Activated CD8-positive, alpha-beta T cell treated with anti-CD3 and anti-CD28 coated beads, Interleukin-2, amount 10 ng/mL, durations not matched to agents 7 days and 5 days (primary cell): ENCODE measurements around the gene DESI1. TPM values are rescaled to one million over a fixed set of nuclear protein-coding genes. Genes with fewer than 3 reads are reported as not detected.
"Not testable (repeated sequence)": the region's sequence is repeated elsewhere in the genome, so short reads cannot be mapped to it uniquely, and the experiment has no call there.

ENCODE experiments used
- ATAC-seq: fragments of 150-1000 bp; cut with Tn5 transposase; one replicate; pipeline ENCODE4 v1.10.0; 2021; ENCODE audit warnings: moderate library complexity
- CTCF ChIA-PET: fragments of 350-600 bp; sonication (Branson Sonifier 250); formaldehyde crosslinking; loops from one replicate; lab custom pipeline; 2021; ENCODE audit warnings: antibody characterized with exemption; lab: Charles Lee
- POLR2A ChIA-PET: fragments of 350-600 bp; sonication (Branson Sonifier 250); formaldehyde crosslinking; loops from one replicate; lab custom pipeline; 2021; ENCODE audit warnings: antibody characterized with exemption; lab: Charles Lee
- DNase-seq: peaks from one replicate; pipeline ENCODE4 v3.0.0-alpha.2; 2020
- H3K27ac Mint-ChIP-seq: one replicate; pipeline ENCODE4 v1.8.0; 2021; ENCODE audit warnings: mild to moderate bottlenecking, mixed read lengths
- H3K27me3 Mint-ChIP-seq: one replicate; pipeline ENCODE4 v1.8.0; 2021; ENCODE audit warnings: low read depth, mixed read lengths
- H3K36me3 Mint-ChIP-seq: one replicate; pipeline ENCODE4 v1.8.0; 2021; ENCODE audit warnings: low read depth, mixed read lengths
- H3K4me1 Mint-ChIP-seq: one replicate; pipeline ENCODE4 v1.8.0; 2021; ENCODE audit warnings: low read depth, mixed read lengths
- H3K4me3 Mint-ChIP-seq: one replicate; pipeline ENCODE4 v1.8.0; 2021; ENCODE audit warnings: mild to moderate bottlenecking, mixed read lengths
- H3K9me3 Mint-ChIP-seq: one replicate; pipeline ENCODE4 v1.8.0; 2022; ENCODE audit warnings: mixed read lengths; ENCODE audit not compliant: insufficient read depth
- total RNA-seq, 2 experiments: library from RNA; stranded (reverse); gene quantifications; one replicate each; pipeline ENCODE4 v1.2.3, GENCODE V29; 2021

Gene DESI1
- total RNA-seq, 2 experiments from 2014 or later, result 33.0 to 35.2 TPM

- ATAC-seq, result peak; percentile 98
- Mint-ChIP-seq H3K27ac (peak overlapping the region; percentile 67), H3K27me3 (peaks cover 8% of the 10 kb centered on the region), H3K4me1 (peaks cover 29% of the 10 kb centered on the region), H3K36me3 (peaks cover 68% of the 10 kb centered on the region), H3K4me3 (peak overlapping the region; percentile 40), H3K9me3 (no peaks in the 10 kb centered on the region)
- ChIA-PET CTCF (interaction anchor here (1.0 to 2.6 kb wide), 4 partner anchors 14 to 63 kb away, joined by 3 to 8 read pairs (median 4); no protein-coding TSS in a partner anchor), POLR2A (interaction anchor here (0.8 to 3.3 kb wide), 4 partner anchors 13 to 487 kb away, joined by 4 to 31 read pairs (median 11); partner anchors contain the start of genes DESI1, PMM1 and XRCC6)
- DNase-seq, result peak; percentile 79
Observed at GRCh38 chr22:41603873-41604332, 16.9 kb downstream of the DESI1 start.

DNA sequence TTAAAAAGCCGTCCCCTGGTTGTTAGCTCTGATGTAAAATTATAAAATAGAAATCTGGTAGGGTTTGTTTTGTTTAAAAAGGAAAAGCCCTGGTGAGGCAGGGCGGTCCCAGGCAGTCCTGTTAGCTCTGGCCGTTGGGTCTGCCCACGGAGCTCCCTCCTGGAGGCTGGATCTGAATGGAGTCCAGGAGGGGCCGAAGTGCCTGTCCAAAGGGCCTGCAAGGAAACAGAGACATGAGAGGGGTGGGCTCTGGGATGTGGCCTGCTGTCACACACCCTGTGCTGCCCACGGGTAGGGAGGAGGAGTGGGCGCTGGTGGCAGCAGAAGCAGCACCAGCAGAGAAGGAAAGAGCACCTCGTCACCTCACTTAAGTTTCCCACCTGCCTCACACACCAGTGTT lies 19.9 kb downstream of the DESI1 start:
- Mint-ChIP-seq H3K9me3 (no peaks in the 10 kb centered on the region), H3K27ac (no peak overlapping the region), H3K4me3 (no peak overlapping the region), H3K36me3 (peaks cover 58% of the 10 kb centered on the region), H3K27me3 (peaks cover 8% of the 10 kb centered on the region), H3K4me1 (peaks cover 38% of the 10 kb centered on the region)
- DNase-seq (no peak), ATAC-seq (no peak)
- ChIA-PET CTCF (interaction anchor here (0.5 to 1.4 kb wide), 2 partner anchors 25 to 257 kb away, joined by 3 read pairs; no protein-coding TSS in a partner anchor), POLR2A (interaction anchor here (1.0 kb wide), 1 partner anchor 11 kb away, joined by 3 read pairs; the partner anchor contains the start of gene PMM1)

DNA sequence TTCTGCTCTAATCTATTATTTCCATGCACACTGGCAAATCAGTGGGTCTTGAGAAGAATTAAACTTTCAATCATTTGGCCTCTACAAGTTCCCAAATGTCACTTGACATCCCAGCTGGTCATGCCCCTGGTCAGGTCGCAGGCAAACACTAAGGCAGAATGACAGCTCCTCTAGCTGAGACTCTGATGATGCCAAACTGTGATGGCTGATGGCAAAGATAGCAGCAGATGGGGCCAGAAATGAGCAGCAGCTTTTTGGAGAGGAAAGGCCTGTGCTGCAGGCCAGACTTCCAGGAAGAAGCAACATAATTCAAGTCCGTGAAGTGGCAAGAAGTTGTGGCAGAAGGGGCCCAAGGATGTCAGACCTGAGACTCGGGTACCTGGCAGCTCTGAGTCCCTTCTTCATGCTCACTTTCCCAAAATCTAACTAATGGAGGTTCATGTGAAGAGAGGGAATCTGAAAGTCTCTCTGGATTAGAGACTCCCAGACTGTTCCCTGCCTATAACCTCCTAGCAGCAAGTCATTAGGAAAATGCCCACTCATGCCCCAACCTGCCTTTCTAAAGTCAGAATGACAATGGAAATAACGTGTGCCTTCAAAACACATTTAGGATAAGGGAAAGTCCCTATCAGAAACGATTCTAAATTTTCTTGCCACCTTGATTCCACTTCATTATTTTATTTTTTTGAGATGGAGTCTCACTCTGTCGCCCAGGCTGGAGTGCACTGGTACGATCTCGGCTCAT lies 21.8 kb downstream of the DESI1 start:
- no peak for DNase-seq
- no peaks in the 10 kb centered on the region for H3K9me3 Mint-ChIP-seq
- ATAC-seq, result no peak
- POLR2A ChIA-PET, result interaction anchor here (1.2 kb wide), 1 partner anchor 24 kb away, joined by 3 read pairs; no protein-coding TSS in a partner anchor
- peaks cover 3% of the 10 kb centered on the region for H3K27me3 Mint-ChIP-seq
- peaks cover 30% of the 10 kb centered on the region for H3K4me1 Mint-ChIP-seq
- CTCF ChIA-PET, result interaction anchor here (1.0 to 2.2 kb wide), 3 partner anchors 9 to 68 kb away, joined by 3 to 6 read pairs (median 4); partner anchors contain the start of gene POLR3H
- H3K4me3 Mint-ChIP-seq, result no peak overlapping the region
- H3K27ac Mint-ChIP-seq, result no peak overlapping the region
- H3K36me3 Mint-ChIP-seq, result peaks cover 40% of the 10 kb centered on the region

- no peak overlapping the region for H3K27ac Mint-ChIP-seq
- peaks cover 20% of the 10 kb centered on the region for H3K4me1 Mint-ChIP-seq
- peaks cover 32% of the 10 kb centered on the region for H3K36me3 Mint-ChIP-seq
- no peak overlapping the region for H3K4me3 Mint-ChIP-seq
- DNase-seq (no peak), ATAC-seq (no peak)
- no peaks in the 10 kb centered on the region for H3K9me3 Mint-ChIP-seq
- peaks cover 3% of the 10 kb centered on the region for H3K27me3 Mint-ChIP-seq
- ChIA-PET POLR2A (interaction anchor here (0.9 to 1.2 kb wide), 2 partner anchors 9 to 23 kb away, joined by 3 read pairs; partner anchors contain the start of gene PMM1), CTCF (interaction anchor here (1.0 to 2.2 kb wide), 12 partner anchors 10 to 217 kb away, joined by 3 to 7 read pairs (median 4); partner anchors contain the start of genes DESI1, POLR3H and TEF)
Observed at GRCh38 chr22:41598081-41598480, 22.8 kb downstream of the DESI1 start.

GRCh38 chr22:41597635-41597953 lies 23.2 kb downstream of the DESI1 start:
- H3K9me3 Mint-ChIP-seq, result no peaks in the 10 kb centered on the region
- H3K4me3 Mint-ChIP-seq, result no peak overlapping the region
- CTCF ChIA-PET, result interaction anchor here (1.0 to 2.2 kb wide), 12 partner anchors 21 to 216 kb away, joined by 3 to 7 read pairs (median 4); partner anchors contain the start of genes DESI1, POLR3H and TEF
- DNase-seq (no peak), ATAC-seq (no peak)
- H3K27ac Mint-ChIP-seq, result no peak overlapping the region
- peaks cover 15% of the 10 kb centered on the region for H3K4me1 Mint-ChIP-seq
- peaks cover 27% of the 10 kb centered on the region for H3K36me3 Mint-ChIP-seq
- peaks cover 3% of the 10 kb centered on the region for H3K27me3 Mint-ChIP-seq
- POLR2A ChIA-PET, result interaction anchor here (0.9 to 1.2 kb wide), 2 partner anchors 9 to 22 kb away, joined by 3 read pairs; partner anchors contain the start of gene PMM1

DNA sequence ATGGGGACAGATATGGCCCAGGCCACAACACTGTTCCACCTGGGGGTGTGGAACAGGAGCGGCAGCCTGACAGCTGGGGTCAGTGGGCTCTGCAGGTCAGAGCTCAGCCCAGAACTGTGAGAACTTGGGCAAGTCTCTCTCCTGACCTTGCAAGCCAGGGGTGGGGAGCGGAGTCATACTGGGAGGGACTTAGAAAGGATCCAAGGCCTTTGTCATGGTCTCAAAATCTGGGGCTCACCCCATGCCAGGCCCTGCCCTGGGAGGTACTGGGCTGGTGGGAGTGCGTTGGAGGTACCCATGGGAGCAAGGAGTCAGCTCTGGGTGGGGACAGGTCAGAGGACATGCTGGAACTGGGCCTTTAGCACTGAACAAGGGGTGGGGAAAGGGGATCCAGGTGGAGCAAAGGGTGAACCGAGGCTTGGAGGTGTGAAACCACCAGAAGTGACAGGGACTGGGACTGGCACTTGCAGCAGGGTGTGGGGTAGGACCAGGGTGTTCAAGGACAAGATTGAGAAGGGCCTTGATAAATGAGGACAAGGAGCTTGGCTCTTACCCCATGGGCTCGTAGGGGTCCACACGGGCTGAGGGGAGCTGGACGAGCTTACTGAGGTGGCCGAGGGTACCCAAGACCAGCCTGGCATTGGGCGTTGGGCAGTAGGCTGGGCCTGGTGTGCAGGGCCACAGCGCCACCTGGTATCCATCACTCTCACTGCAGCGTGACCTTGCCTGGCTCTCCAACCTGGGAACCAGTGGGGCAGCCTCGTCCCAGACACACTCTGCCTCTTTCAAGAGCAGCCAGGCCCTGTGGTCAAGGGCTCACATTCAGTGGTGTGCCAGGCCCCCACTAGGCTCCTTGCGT lies 23.8 kb downstream of the DESI1 start:
- H3K36me3 Mint-ChIP-seq, result peaks cover 21% of the 10 kb centered on the region
- peak; percentile 55 for DNase-seq
- H3K9me3 Mint-ChIP-seq, result no peaks in the 10 kb centered on the region
- ATAC-seq, result peak; percentile 78
- no peak overlapping the region for H3K27ac Mint-ChIP-seq
- H3K4me1 Mint-ChIP-seq, result peaks cover 12% of the 10 kb centered on the region
- ChIA-PET POLR2A (interaction anchor here (0.9 kb wide), 1 partner anchor 8 kb away, joined by 3 read pairs; the partner anchor contains the start of gene PMM1), CTCF (interaction anchor here (0.6 to 2.2 kb wide), 18 partner anchors 8 to 216 kb away, joined by 3 to 7 read pairs (median 4); partner anchors contain the start of genes DESI1 and TEF)
- no peaks in the 10 kb centered on the region for H3K27me3 Mint-ChIP-seq
- H3K4me3 Mint-ChIP-seq, result no peak overlapping the region

- Mint-ChIP-seq H3K4me3 (no peak overlapping the region), H3K27me3 (no peaks in the 10 kb centered on the region), H3K4me1 (peaks cover 14% of the 10 kb centered on the region), H3K27ac (no peak overlapping the region), H3K36me3 (peaks cover 13% of the 10 kb centered on the region), H3K9me3 (no peaks in the 10 kb centered on the region)
- ATAC-seq (no peak), DNase-seq (no peak)
- CTCF ChIA-PET, result interaction anchor here (1.2 kb wide), 1 partner anchor 15 kb away, joined by 4 read pairs; no protein-coding TSS in a partner anchor
- POLR2A ChIA-PET, result no interaction called here
Observed at GRCh38 chr22:41595703-41596102, 25.1 kb downstream of the DESI1 start.

DNA sequence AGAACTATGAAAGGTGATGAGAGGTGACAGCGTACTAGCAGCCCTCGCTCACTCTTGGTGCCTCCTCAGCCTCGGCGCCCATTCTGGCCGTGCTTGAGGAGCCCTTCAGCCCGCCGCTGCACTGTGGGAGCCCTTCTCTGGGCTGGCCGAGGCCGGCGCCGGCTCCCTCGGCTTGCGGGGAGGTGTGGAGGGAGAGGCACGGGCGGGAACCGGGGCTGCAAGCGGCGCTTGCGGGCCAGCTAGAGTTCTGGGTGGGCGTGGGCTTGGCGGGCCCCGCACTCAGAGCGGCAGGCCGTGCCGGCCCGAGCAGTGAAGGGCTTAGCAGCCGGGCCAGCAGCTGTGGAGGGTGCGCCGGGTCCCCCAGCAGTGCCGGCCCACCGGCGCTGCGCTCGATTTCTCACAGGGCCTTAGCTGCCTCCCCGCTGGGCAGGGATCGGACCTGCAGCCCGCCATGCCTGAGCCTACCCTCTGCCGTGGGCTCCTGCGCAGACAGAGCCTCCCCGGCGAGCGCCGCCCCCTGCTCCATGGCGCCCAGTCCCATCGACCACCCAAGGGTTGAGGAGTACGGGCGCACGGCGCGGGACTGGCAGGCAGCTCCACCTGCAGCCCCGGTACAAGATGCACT lies 27.4 kb downstream of the DESI1 start:
- H3K4me3 Mint-ChIP-seq, H3K36me3 Mint-ChIP-seq, POLR2A ChIA-PET, H3K9me3 Mint-ChIP-seq, H3K27me3 Mint-ChIP-seq, H3K27ac Mint-ChIP-seq, DNase-seq, ATAC-seq: not testable (repeated sequence)
- CTCF ChIA-PET, result interaction anchor here (1.4 to 1.6 kb wide), 2 partner anchors 17 to 73 kb away, joined by 3 read pairs; no protein-coding TSS in a partner anchor
- H3K4me1 Mint-ChIP-seq, result peaks cover 18% of the 10 kb centered on the region

GRCh38 chr22:41589391-41590241 lies 31.2 kb downstream of the DESI1 start, which contains the start of gene PMM1:
TSS of gene PMM1 (minus strand) at chr22:41589840. CDS start at chr22:41589805, 35 bp downstream.
- Mint-ChIP-seq H3K4me3 (peak within 1 kb of the TSS; percentile 94), H3K4me1 (peaks cover 20% of the 10 kb centered on the region), H3K27me3 (no peaks in the 10 kb centered on the region), H3K27ac (peak within 1 kb of the TSS; percentile 96), H3K9me3 (no peaks in the 10 kb centered on the region), H3K36me3 (peaks cover 2% of the 10 kb centered on the region)
- ATAC-seq, result peak; percentile 98
- POLR2A ChIA-PET, result interaction anchor here (0.6 to 3.1 kb wide), 27 partner anchors 8 to 359 kb away, joined by 3 to 44 read pairs (median 4); partner anchors contain the start of genes ACO2, DESI1, PHF5A and POLR3H
- DNase-seq, result peak; percentile 100
- CTCF ChIA-PET, result interaction anchor here (0.9 to 2.6 kb wide), 12 partner anchors 10 to 336 kb away, joined by 3 to 14 read pairs (median 4); partner anchors contain the start of gene POLR3H

DNA sequence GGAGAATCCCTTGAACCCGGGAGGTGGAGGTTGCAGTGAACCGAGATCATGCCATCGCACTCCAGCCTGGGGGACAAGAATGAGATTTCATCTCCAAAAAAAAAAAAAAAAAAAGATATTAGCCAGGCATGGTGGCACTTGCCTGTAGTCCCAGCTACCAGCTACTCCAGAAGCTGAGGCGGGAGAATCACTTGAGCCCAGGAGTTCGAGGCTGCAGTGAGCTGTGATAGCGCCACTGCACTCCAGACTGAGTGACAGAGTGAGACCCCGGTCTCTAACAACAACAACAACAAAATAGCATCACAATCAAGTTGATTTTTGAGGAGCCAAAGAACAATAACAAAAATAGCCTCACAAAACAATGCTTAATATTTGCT lies 33.5 kb downstream of the DESI1 start:
- no peaks in the 10 kb centered on the region for H3K9me3 Mint-ChIP-seq
- peaks cover 24% of the 10 kb centered on the region for H3K4me1 Mint-ChIP-seq
- H3K27me3 Mint-ChIP-seq, result no peaks in the 10 kb centered on the region
- peak overlapping the region; percentile 34 for H3K4me3 Mint-ChIP-seq
- ATAC-seq (no peak), DNase-seq (no peak)
- peaks cover 10% of the 10 kb centered on the region for H3K36me3 Mint-ChIP-seq
- ChIA-PET CTCF (no interaction called here), POLR2A (interaction anchor here (0.6 kb wide), 1 partner anchor 22 kb away, joined by 3 read pairs; no protein-coding TSS in a partner anchor)
- no peak overlapping the region for H3K27ac Mint-ChIP-seq
